Keratinocyte (primary cell): ENCODE measurements around the gene MRPS22. TPM values are rescaled to one million over a fixed set of nuclear protein-coding genes. Genes with fewer than 3 reads are reported as not detected.
"Not testable (repeated sequence)": the region's sequence is repeated elsewhere in the genome, so short reads cannot be mapped to it uniquely, and the experiment has no call there.

ENCODE experiments used
- DNase-seq: peaks from one replicate; pipeline ENCODE4 v3.0.0-alpha.2; 2011; ENCODE audit warnings: low read depth, missing footprints, low spot score
- FAIRE-seq: peaks from 2 replicates; lab custom pipeline; 2011; peaks lifted over from hg19 to GRCh38; lab: Jason Lieb, UNC
- H2AFZ ChIP-seq: 2 replicates; pipeline ENCODE4 v1.6.0; 2012; ENCODE audit warnings: low read length, control low read depth, inconsistent platforms; ENCODE audit not compliant: control insufficient read depth
- H3K27ac ChIP-seq: 2 replicates; pipeline ENCODE4 v1.5.1; 2011; ENCODE audit warnings: low read length; ENCODE audit not compliant: control insufficient read depth, insufficient read depth
- H3K27me3 ChIP-seq: 3 replicates; pipeline ENCODE4 v1.6.0; 2011; ENCODE audit warnings: low read length; ENCODE audit not compliant: control insufficient read depth, insufficient read depth; ENCODE audit errors: extremely low read depth
- H3K36me3 ChIP-seq, 2 experiments: 2 replicates in 1 of 2; 3 replicates in 1 of 2; pipeline ENCODE4 v1.5.1; 2011; ENCODE audit warnings: low read length in 2 of 2, mild to moderate bottlenecking in 1 of 2; ENCODE audit not compliant: control insufficient read depth in 2 of 2, insufficient read depth in 2 of 2; ENCODE audit errors: extremely low read depth in 1 of 2
- H3K4me1 ChIP-seq: 3 replicates; pipeline ENCODE4 v1.5.1; 2011; ENCODE audit warnings: low read length; ENCODE audit not compliant: control insufficient read depth, insufficient read depth; ENCODE audit errors: extremely low read depth
- H3K4me2 ChIP-seq: 3 replicates; pipeline ENCODE4 v1.6.0; 2011; ENCODE audit warnings: low read depth, low read length; ENCODE audit not compliant: control insufficient read depth, insufficient read depth; ENCODE audit errors: extremely low read depth
- H3K4me3 ChIP-seq, 3 experiments: fragments of 200-600 bp in 1 of 3; sonication (generic) in 1 of 3; 2 replicates in 2 of 3; 3 replicates in 1 of 3; pipeline ENCODE4 v1.5.1; 2011 to 2016; ENCODE audit warnings: low read length in 3 of 3, mild to moderate bottlenecking in 3 of 3, control low read depth in 2 of 3, inconsistent platforms in 1 of 3, low read depth in 1 of 3, mixed read lengths in 1 of 3, mixed run types in 1 of 3, moderate library complexity in 1 of 3; ENCODE audit not compliant: control insufficient read depth in 2 of 3, insufficient read depth in 2 of 3; ENCODE audit errors: extremely low read depth in 1 of 3
- H3K79me2 ChIP-seq: 2 replicates; pipeline ENCODE4 v1.6.0; 2012; ENCODE audit warnings: low read length; ENCODE audit not compliant: control insufficient read depth, insufficient read depth
- H3K9ac ChIP-seq: 3 replicates; pipeline ENCODE4 v1.6.0; 2011; ENCODE audit warnings: low read length; ENCODE audit not compliant: control insufficient read depth, insufficient read depth; ENCODE audit errors: extremely low read depth
- H3K9me1 ChIP-seq: 3 replicates; pipeline ENCODE4 v1.6.0; 2011; ENCODE audit warnings: low read length; ENCODE audit not compliant: control insufficient read depth, insufficient read depth; ENCODE audit errors: extremely low read depth
- H3K9me3 ChIP-seq: 2 replicates; pipeline ENCODE4 v1.5.1; 2012; ENCODE audit warnings: low read depth, low read length; ENCODE audit not compliant: control insufficient read depth
- H4K20me1 ChIP-seq: 3 replicates; pipeline ENCODE4 v1.6.0; 2011; ENCODE audit warnings: low read length; ENCODE audit not compliant: control insufficient read depth, insufficient read depth; ENCODE audit errors: extremely low read depth
- CTCF ChIP-seq, 3 experiments: IDR thresholded peaks in 1 of 3; conservative IDR thresholded peaks in 1 of 3; optimal IDR thresholded peaks in 1 of 3; 2 replicates in 2 of 3; 3 replicates in 1 of 3; pipeline versions ENCODE3 to v1.5.1; 2011; ENCODE audit warnings: low read length in 3 of 3, mild to moderate bottlenecking in 3 of 3, moderate library complexity in 2 of 3, control low read depth in 1 of 3, inconsistent platforms in 1 of 3; ENCODE audit not compliant: insufficient read depth in 2 of 3; ENCODE audit errors: extremely low read depth in 1 of 3
- EZH2 ChIP-seq: IDR thresholded peaks from one replicate; pipeline ENCODE4 v1.6.1; 2012; ENCODE audit warnings: inconsistent platforms, mild to moderate bottlenecking, low read length, moderate library complexity
- dilution Hi-C: fragments of 300-500 bp; cut with MboI; formaldehyde crosslinking; loops from one replicate; pipeline ENCODE4 v1.7.0; 2020; ENCODE audit warnings: low sequenced_read_pairs; ENCODE audit not compliant: extremely low pct_ligation_motif_present
- polyA plus RNA-seq, 5 experiments: library from polyadenylated mRNA; depleted of rRNA in 3 of 5; stranded (reverse) in 3 of 5; stranded (forward) in 1 of 5; unstranded in 1 of 5; fragments of >200 nt; gene quantifications; 1 replicate in 1 of 5; 2 replicates in 3 of 5; 3 replicates in 1 of 5; pipeline versions ENCODE4 v1.2.1 to v1.2.3, GENCODE V29; 2011 to 2012; ENCODE audit warnings: missing spikeins in 2 of 5, low read depth in 1 of 5, low replicate concordance in 1 of 5

Gene MRPS22
- polyA plus RNA-seq, 1 donor (not counting 4 experiments of a cell fraction or from before 2014, with no cell fraction given), result 91.9 TPM

GRCh38 chr3:139378587-139379241, 34.9 kb downstream of the MRPS22 start:
- Histone ChIP-seq H3K4me3 (no peak overlapping the region), H3K27ac (no peak overlapping the region), H3K79me2 (peaks cover 35% of the 10 kb centered on the region), H3K36me3 (peaks cover 10 to 20% of the 10 kb centered on the region in 2 experiments), H3K27me3 (no peaks in the 10 kb centered on the region), H3K9me3 (no peaks in the 10 kb centered on the region), H3K9ac (no peak overlapping the region), H4K20me1 (no peaks in the 10 kb centered on the region), H2AFZ (no peak overlapping the region), H3K9me1 (no peaks in the 10 kb centered on the region), H3K4me1 (no peaks in the 10 kb centered on the region), H3K4me2 (no peak overlapping the region)
- FAIRE-seq (peak; percentile 58), DNase-seq (no peak)
- dilution Hi-C loops, result no loop called here
- TF ChIP-seq CTCF (optimal IDR thresholded peaks at IDR 0.05 in 1 of 3, IDR thresholded peaks at IDR 0.05 in 1 of 3, conservative IDR thresholded peaks at IDR 0.05 in 1 of 3; ENCODE audit: extremely low read depth in 1 of 3, insufficient read depth in 2 of 3, low read length in 3 of 3) (no peak), EZH2 (no peak)

- H3K4me1 ChIP-seq, result no peaks in the 10 kb centered on the region
- H3K9ac ChIP-seq, result no peak overlapping the region
- FAIRE-seq (no peak), DNase-seq (no peak)
- H2AFZ ChIP-seq, result no peak overlapping the region
- dilution Hi-C loops, result no loop called here
- H3K27ac ChIP-seq, result no peak overlapping the region
- H3K9me1 ChIP-seq, result no peaks in the 10 kb centered on the region
- TF ChIP-seq EZH2 (no peak), CTCF (optimal IDR thresholded peaks at IDR 0.05 in 1 of 3, IDR thresholded peaks at IDR 0.05 in 1 of 3, conservative IDR thresholded peaks at IDR 0.05 in 1 of 3; ENCODE audit: extremely low read depth in 1 of 3, insufficient read depth in 2 of 3, low read length in 3 of 3) (no peak)
- no peaks in the 10 kb centered on the region for H3K9me3 ChIP-seq
- no peaks in the 10 kb centered on the region for H4K20me1 ChIP-seq
- H3K4me3 ChIP-seq, result no peak overlapping the region
- H3K79me2 ChIP-seq, result peaks cover 53% of the 10 kb centered on the region
- H3K4me2 ChIP-seq, result no peak overlapping the region
- peaks cover 10 to 13% of the 10 kb centered on the region in 2 experiments for H3K36me3 ChIP-seq
- H3K27me3 ChIP-seq, result no peaks in the 10 kb centered on the region
Measured at GRCh38 chr3:139380575-139380974, 36.8 kb downstream of the MRPS22 start.

- Histone ChIP-seq H3K79me2 (peaks cover 70% of the 10 kb centered on the region), H3K36me3 (peaks cover 8 to 13% of the 10 kb centered on the region in 2 experiments)
- H3K9me1 ChIP-seq, H3K9me3 ChIP-seq, DNase-seq, H3K4me2 ChIP-seq, FAIRE-seq, H4K20me1 ChIP-seq, H3K27me3 ChIP-seq, H3K9ac ChIP-seq, H2AFZ ChIP-seq, H3K4me1 ChIP-seq, dilution Hi-C loops, H3K4me3 ChIP-seq, H3K27ac ChIP-seq: not testable (repeated sequence)
Measured at GRCh38 chr3:139382291-139382690, 38.5 kb downstream of the MRPS22 start.
